HepG2 (cell line): ENCODE data around the gene GALNTL6. TPM values are rescaled to one million over a fixed set of nuclear protein-coding genes. Genes with fewer than 3 reads are reported as not detected.

Source experiments
- ATAC-seq: fragments of 200-7000 bp; cut with Tn5 transposase; 3 replicates; pipeline ENCODE4 v1.9.1; 2020; ENCODE audit warnings: mild to moderate bottlenecking, moderate library complexity
- BruUV-seq: library from RNA; stranded (reverse); fragments of 400-500 nt; replicated peaks from 2 replicates; lab custom pipeline; 2021; lab: Mats Ljungman, UMichigan
- CTCF ChIA-PET: fragments of 300-600 bp; formaldehyde crosslinking; extraction: SDS; loops from one replicate; lab custom pipeline; 2021; ENCODE audit warnings: low total read pairs, inconsistent platforms, low intra/inter-chr PET ratio; lab: Yijun Ruan, JAX
- POLR2A ChIA-PET: fragments of 350-600 bp; sonication (Branson Sonifier 250); formaldehyde crosslinking; loops from one replicate; lab custom pipeline; 2020; ENCODE audit warnings: antibody characterized with exemption, inconsistent platforms; lab: Yijun Ruan, JAX
- DNase-seq: peaks from one replicate; pipeline ENCODE4 v3.0.0-alpha.2; 2015; ENCODE audit warnings: low spot score
- FAIRE-seq: peaks from 3 replicates; lab custom pipeline; 2011; peaks lifted over from hg19 to GRCh38; lab: Jason Lieb, UNC
- H2AFZ ChIP-seq: one replicate; pipeline ENCODE4 v1.6.1; 2011; ENCODE audit warnings: low read length, inconsistent platforms
- H3K27ac ChIP-seq: fragments of 300-600 bp; 3 replicates; pipeline ENCODE4 v1.8.0; 2011; ENCODE audit warnings: mixed run types, mild to moderate bottlenecking, mixed read lengths, low read length, inconsistent platforms; ENCODE audit not compliant: insufficient read depth; ENCODE audit errors: extremely low read length
- H3K27me3 ChIP-seq, 2 experiments: fragments of 200-600 bp in 1 of 2; 2 replicates in 1 of 2; 3 replicates in 1 of 2; pipeline versions ENCODE4 v1.6.0 to v1.8.0; 2011; ENCODE audit warnings: low read length in 2 of 2, mild to moderate bottlenecking in 2 of 2, moderate library complexity in 2 of 2, inconsistent platforms in 1 of 2; ENCODE audit not compliant: insufficient read depth in 2 of 2, control insufficient read depth in 1 of 2
- H3K36me3 ChIP-seq, 2 experiments: fragments of 200-600 bp in 1 of 2; replicated peaks in 1 of 2; 2 replicates in 1 of 2; 3 replicates in 1 of 2; pipeline versions ENCODE4 v1.5.1 to v1.8.0; 2011; ENCODE audit warnings: low read length in 2 of 2, inconsistent platforms in 1 of 2; ENCODE audit not compliant: insufficient read depth in 2 of 2, control insufficient read depth in 1 of 2
- H3K4me1 ChIP-seq: 2 replicates; pipeline ENCODE4 v1.5.1; 2012; ENCODE audit warnings: low read length, inconsistent platforms; ENCODE audit not compliant: insufficient read depth
- H3K4me2 ChIP-seq: 2 replicates; pipeline ENCODE4 v1.6.0; 2011; ENCODE audit warnings: low read depth, low read length, inconsistent platforms
- H3K4me3 ChIP-seq, 3 experiments: fragments of 200-600 bp in 1 of 3; sonication (generic), shearing (Covaris generic) in 1 of 3; replicated peaks in 1 of 3; 2 replicates each; pipeline ENCODE4 v1.5.1; 2011 to 2016; ENCODE audit warnings: low read length in 3 of 3, inconsistent platforms in 2 of 3, low read depth in 2 of 3, mild to moderate bottlenecking in 2 of 3, control low read depth in 1 of 3, mixed read lengths in 1 of 3; ENCODE audit not compliant: insufficient read depth in 1 of 3
- H3K79me2 ChIP-seq: one replicate; pipeline ENCODE4 v1.6.1; 2011; ENCODE audit warnings: low read length, inconsistent platforms; ENCODE audit not compliant: insufficient read depth
- H3K9ac ChIP-seq: 2 replicates; pipeline ENCODE4 v1.6.0; 2011; ENCODE audit warnings: mild to moderate bottlenecking, low read depth, low read length, inconsistent platforms; ENCODE audit not compliant: insufficient read depth
- H3K9me3 ChIP-seq: 2 replicates; pipeline ENCODE4 v1.5.1; 2012; ENCODE audit warnings: mild to moderate bottlenecking, low read length
- H4K20me1 ChIP-seq: 2 replicates; pipeline ENCODE4 v1.6.0; 2011; ENCODE audit warnings: inconsistent platforms, mild to moderate bottlenecking, low read length, moderate library complexity; ENCODE audit not compliant: insufficient read depth
- FIP1L1 ChIP-seq: fragments of 200-400 bp; formaldehyde crosslinking; IDR thresholded peaks from 2 replicates; pipeline ENCODE4 v1.6.1; 2018; ENCODE audit warnings: low read depth, mild to moderate bottlenecking, low read length, moderate library complexity, borderline replicate concordance; ENCODE audit not compliant: insufficient read depth
- KDM2A ChIP-seq: sonication (generic); formaldehyde crosslinking; IDR thresholded peaks from 2 replicates; pipeline ENCODE4 v1.4.0; 2020; ENCODE audit warnings: low read depth, missing genetic modification reagents, borderline replicate concordance
- KMT2B ChIP-seq: IDR thresholded peaks from 2 replicates; pipeline ENCODE4 v1.6.1; 2016; ENCODE audit warnings: missing genetic modification reagents, missing compliant biosample characterization
- NR2F6 ChIP-seq, 2 experiments: IDR thresholded peaks; 2 replicates each; pipeline ENCODE4 v1.6.1; 2016; ENCODE audit warnings: antibody characterized with exemption in 1 of 2, mild to moderate bottlenecking in 1 of 2
- NR3C1 ChIP-seq: sonication (generic); formaldehyde crosslinking; IDR thresholded peaks from 2 replicates; pipeline ENCODE4 v1.4.0; 2020; ENCODE audit warnings: missing genetic modification reagents
- PLRG1 ChIP-seq: fragments of 450-650 bp; conservative IDR thresholded peaks from 2 replicates; pipeline ENCODE4 v1.6.1; 2016
- POLR2G ChIP-seq: fragments of 200-400 bp; formaldehyde crosslinking; IDR thresholded peaks from 2 replicates; pipeline ENCODE4 v1.6.1; 2018; ENCODE audit warnings: mild to moderate bottlenecking, low read depth, low read length, moderate library complexity
- YY1 ChIP-seq: IDR thresholded peaks from 2 replicates; pipeline ENCODE4 v1.6.1; 2011; ENCODE audit warnings: low read length, low read depth, moderate library complexity, mild to moderate bottlenecking; ENCODE audit not compliant: insufficient read depth, insufficient replicate concordance
- ZFAT ChIP-seq: sonication (generic); formaldehyde crosslinking; conservative IDR thresholded peaks from 2 replicates; pipeline ENCODE4 v1.8.1; 2023; ENCODE audit warnings: missing genetic modification reagents, inconsistent platforms
- ZNF207 ChIP-seq: fragments of 450-650 bp; IDR thresholded peaks from 2 replicates; pipeline ENCODE4 v1.6.1; 2016; ENCODE audit warnings: antibody characterized with exemption, borderline replicate concordance
- ZNF3 ChIP-seq: IDR thresholded peaks from 2 replicates; pipeline ENCODE4 v1.7.0; 2017; ENCODE audit warnings: inconsistent platforms
- ZNF337 ChIP-seq: sonication (generic); formaldehyde crosslinking; IDR thresholded peaks from 2 replicates; pipeline ENCODE4 v1.5.1; 2020; ENCODE audit warnings: missing genetic modification reagents, low read depth, mild to moderate bottlenecking, borderline replicate concordance
- ZNF709 ChIP-seq: sonication (generic); formaldehyde crosslinking; IDR thresholded peaks from 2 replicates; pipeline ENCODE4 v1.5.0; 2020; ENCODE audit warnings: mild to moderate bottlenecking, missing genetic modification reagents
- ZNF746 ChIP-seq: sonication (generic); formaldehyde crosslinking; IDR thresholded peaks from 2 replicates; pipeline ENCODE4 v1.8.0; 2022; ENCODE audit warnings: mild to moderate bottlenecking, missing genetic modification reagents
- ZNF747 ChIP-seq: sonication (generic); formaldehyde crosslinking; IDR thresholded peaks from 2 replicates; pipeline ENCODE4 v1.8.1; 2023; ENCODE audit warnings: missing genetic modification reagents, mild to moderate bottlenecking, borderline replicate concordance
- ZNF749 ChIP-seq: sonication (generic); formaldehyde crosslinking; IDR thresholded peaks from 2 replicates; pipeline ENCODE4 v1.8.0; 2022; ENCODE audit warnings: mild to moderate bottlenecking, missing genetic modification reagents, moderate library complexity, borderline replicate concordance
- ZSCAN30 ChIP-seq: sonication (generic); formaldehyde crosslinking; IDR thresholded peaks from 2 replicates; pipeline ENCODE4 v1.5.0; 2020; ENCODE audit warnings: mild to moderate bottlenecking, missing genetic modification reagents
- in situ Hi-C: cut with HindIII; loops from 2 replicates; pipeline ENCODE4 v1.10.0; 2017; ENCODE audit warnings: low pct_unique_long_range_greater_than_20kb; ENCODE audit not compliant: extremely low pct_ligation_motif_present
- intact Hi-C: fragments of 100-400 bp; cut with micrococcal nuclease; formaldehyde crosslinking; loops from one replicate; pipeline ENCODE4 v1.10.0; 2022; ENCODE audit not compliant: unreplicated experiment
- polyA plus RNA-seq, 8 experiments: library from polyadenylated mRNA; depleted of rRNA in 3 of 8; stranded (reverse) in 7 of 8; unstranded in 1 of 8; fragments of >200 nt; fragmentation: Illumina TruSeq in 4 of 8; extraction: Trizol in 4 of 8; gene quantifications; 2 replicates each; pipeline versions ENCODE4 v1.2.1 to v1.2.3, GENCODE V29; 2011 to 2016; ENCODE audit warnings: low read depth in 4 of 8, missing spikeins in 1 of 8, mixed read lengths in 1 of 8; ENCODE audit not compliant: insufficient read depth in 1 of 8
- total RNA-seq, 5 experiments: library from RNA; depleted of rRNA; stranded (reverse); fragments of >200 nt; fragmentation: Illumina TruSeq; extraction: Trizol; gene quantifications; 2 replicates each; pipeline ENCODE4 v1.2.3, GENCODE V29; 2016; ENCODE audit warnings: low read depth in 1 of 5
- TF ChIP-seq, protein P1 (sequence below): IDR thresholded peaks from 2 replicates; pipeline ENCODE4 v1.6.1; 2016; ENCODE audit warnings: missing compliant biosample characterization, missing genetic modification reagents, borderline replicate concordance

The GALNTL6 gene
- total and polyA plus RNA-seq, 2 of the 13 experiments (the other 11 are each of a cell fraction or from before 2014, with no cell fraction given) = not detected

DNA sequence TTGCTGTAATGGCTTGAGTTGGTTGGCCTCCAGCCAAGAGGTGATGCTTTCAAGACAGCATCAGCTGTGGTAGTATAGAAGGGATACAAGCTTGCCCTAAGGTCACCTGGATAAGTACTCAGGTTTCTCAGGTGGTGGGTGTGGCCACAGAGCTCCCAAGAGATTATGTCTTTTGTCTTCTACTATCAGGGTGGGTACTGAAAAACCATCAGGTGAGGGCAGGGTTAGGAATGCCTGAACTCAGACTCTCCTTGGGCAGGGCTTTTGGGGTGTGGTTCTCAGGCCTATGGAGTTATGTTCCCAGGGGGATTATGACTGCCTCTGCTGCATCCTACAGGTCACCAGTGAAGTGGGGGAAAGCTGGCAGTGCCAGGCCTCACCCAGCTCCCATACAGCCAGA lies 700.8 kb downstream of the GALNTL6 start:
- in situ Hi-C loops = no loop called here
- intact Hi-C loops = no loop called here
- no peaks in the 10 kb centered on the region for H3K9me3 ChIP-seq
- no peak overlapping the region for H3K4me2 ChIP-seq
- no peak overlapping the region for H2AFZ ChIP-seq
- H3K4me3 ChIP-seq = no peak overlapping the region
- BruUV-seq = no TSS peak
- ATAC-seq (no peak), DNase-seq (no peak), FAIRE-seq (no peak)
- ChIA-PET POLR2A (no interaction called here), CTCF (no interaction called here)
- H3K36me3 ChIP-seq = no peaks in the 10 kb centered on the region; a peak in 1 of 5 replicates
- H3K4me1 ChIP-seq = no peaks in the 10 kb centered on the region
- no peaks in the 10 kb centered on the region for H3K79me2 ChIP-seq
- no peak overlapping the region for H3K27ac ChIP-seq
- H3K9ac ChIP-seq = no peak overlapping the region
- H4K20me1 ChIP-seq = no peaks in the 10 kb centered on the region
- no peak for TF ChIP-seq PLRG1
- TF ChIP-seq NR2F6 (IDR thresholded peaks at IDR 0.05) = no peak
- no peak for TF ChIP-seq NR2F6 (CRISPR knock-in tag; IDR thresholded peaks at IDR 0.05)
- no peak for TF ChIP-seq NR3C1
- no peak for TF ChIP-seq ZNF746
- no peak for TF ChIP-seq ZNF3 (CRISPR knock-in tag)
- no peak for TF ChIP-seq ZSCAN30
- no peak for TF ChIP-seq ZFAT
- TF ChIP-seq ZNF747 (CRISPR knock-in tag) = no peak
- TF ChIP-seq, protein P1, sequence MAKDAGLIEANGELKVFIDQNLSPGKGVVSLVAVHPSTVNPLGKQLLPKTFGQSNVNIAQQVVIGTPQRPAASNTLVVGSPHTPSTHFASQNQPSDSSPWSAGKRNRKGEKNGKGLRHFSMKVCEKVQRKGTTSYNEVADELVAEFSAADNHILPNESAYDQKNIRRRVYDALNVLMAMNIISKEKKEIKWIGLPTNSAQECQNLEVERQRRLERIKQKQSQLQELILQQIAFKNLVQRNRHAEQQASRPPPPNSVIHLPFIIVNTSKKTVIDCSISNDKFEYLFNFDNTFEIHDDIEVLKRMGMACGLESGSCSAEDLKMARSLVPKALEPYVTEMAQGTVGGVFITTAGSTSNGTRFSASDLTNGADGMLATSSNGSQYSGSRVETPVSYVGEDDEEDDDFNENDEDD (CRISPR knock-in tag) = no peak
- TF ChIP-seq POLR2G = no peak
- no peak for TF ChIP-seq YY1
- no peak for TF ChIP-seq KDM2A (CRISPR knock-in tag)
- TF ChIP-seq KMT2B = no peak
- no peak for TF ChIP-seq ZNF709
- TF ChIP-seq ZNF207 = no peak
- no peak for TF ChIP-seq FIP1L1
- TF ChIP-seq ZNF337 (CRISPR knock-in tag) = no peak
- TF ChIP-seq ZNF749 = no peak
- no peaks in the 10 kb centered on the region for H3K27me3 ChIP-seq
